ENCODE measurements around the gene CDKN1C.
A peak's percentile ranks its signal among the peaks of the same experiment; 100 is the strongest.

The CDKN1C gene

GRCh38 chr11:2891326-2892214, 6.0 kb upstream of the CDKN1C start:
- FAIRE-seq, result no peak
- DNase-seq (ENCODE audit: insufficient read length), result no peak

GRCh38 chr11:2890466-2891294, 5.1 kb upstream of the CDKN1C start:
- DNase-seq (ENCODE audit: insufficient read length) (no peak), FAIRE-seq (no peak)
- no peak for TF ChIP-seq POLR2AphosphoS5 (IDR thresholded peaks at IDR 0.05; ENCODE audit: low read depth, low read length)
- TF ChIP-seq TAF1 (IDR thresholded peaks at IDR 0.05; ENCODE audit: borderline replicate concordance, low read depth, low read length), result no peak
- no peak for TF ChIP-seq POLR2A (IDR thresholded peaks at IDR 0.05; ENCODE audit: low read depth, low read length)

More at GRCh38 chr11:2891326-2892214, 6.0 kb upstream of the CDKN1C start:
- no peak for TF ChIP-seq TAF1 (IDR thresholded peaks at IDR 0.05; ENCODE audit: borderline replicate concordance, low read depth, low read length)

GRCh38 chr11:2889362-2890273, 4.0 kb upstream of the CDKN1C start:
- no peak for FAIRE-seq

GRCh38 chr11:2888266-2888968, 2.8 kb upstream of the CDKN1C start:
- no peak for TF ChIP-seq POLR2A (IDR thresholded peaks at IDR 0.05; ENCODE audit: low read depth, low read length)
- TF ChIP-seq POLR2AphosphoS5 (IDR thresholded peaks at IDR 0.05; ENCODE audit: low read depth, low read length), result no peak
- TF ChIP-seq TAF1 (IDR thresholded peaks at IDR 0.05; ENCODE audit: borderline replicate concordance, low read depth, low read length), result no peak
- peak; percentile 72 for DNase-seq (ENCODE audit: insufficient read length)
- peak; percentile 97 for FAIRE-seq

More at GRCh38 chr11:2889362-2890273, 4.0 kb upstream of the CDKN1C start:
- no peak for DNase-seq (ENCODE audit: insufficient read length)
- TF ChIP-seq TAF1 (IDR thresholded peaks at IDR 0.05; ENCODE audit: borderline replicate concordance, low read depth, low read length) (no peak), POLR2A (IDR thresholded peaks at IDR 0.05; ENCODE audit: low read depth, low read length) (no peak), POLR2AphosphoS5 (IDR thresholded peaks at IDR 0.05; ENCODE audit: low read depth, low read length) (no peak)

- TF ChIP-seq POLR2A (IDR thresholded peaks at IDR 0.05; ENCODE audit: low read depth, low read length), result no peak
- no peak for TF ChIP-seq POLR2AphosphoS5 (IDR thresholded peaks at IDR 0.05; ENCODE audit: low read depth, low read length)
- TF ChIP-seq TAF1 (IDR thresholded peaks at IDR 0.05; ENCODE audit: borderline replicate concordance, low read depth, low read length), result no peak
- FAIRE-seq (no peak), DNase-seq (ENCODE audit: insufficient read length) (no peak)
These were observed 2.1 kb upstream of the CDKN1C start for GRCh38 chr11:2887515-2888195.

GRCh38 chr11:2886936-2887335, 1.4 kb upstream of the CDKN1C start:
- no peak for DNase-seq (ENCODE audit: insufficient read length)
- TF ChIP-seq TAF1 (IDR thresholded peaks at IDR 0.05; ENCODE audit: borderline replicate concordance, low read depth, low read length) (no peak), POLR2A (IDR thresholded peaks at IDR 0.05; ENCODE audit: low read depth, low read length) (no peak), POLR2AphosphoS5 (IDR thresholded peaks at IDR 0.05; ENCODE audit: low read depth, low read length) (no peak)
- no peak for FAIRE-seq

GRCh38 chr11:2886191-2886894, 768 bp upstream of the CDKN1C start:
- no peak for DNase-seq (ENCODE audit: insufficient read length)
- no peak for TF ChIP-seq POLR2A (IDR thresholded peaks at IDR 0.05; ENCODE audit: low read depth, low read length)
- TF ChIP-seq TAF1 (IDR thresholded peaks at IDR 0.05; ENCODE audit: borderline replicate concordance, low read depth, low read length), result no peak
- TF ChIP-seq POLR2AphosphoS5 (IDR thresholded peaks at IDR 0.05; ENCODE audit: low read depth, low read length), result no peak
- peak; percentile 14 for FAIRE-seq

GRCh38 chr11:2885017-2885677, 428 bp downstream of the CDKN1C start:
- no peak for FAIRE-seq
- no peak for DNase-seq (ENCODE audit: insufficient read length)
- TF ChIP-seq TAF1 (IDR thresholded peaks at IDR 0.05; ENCODE audit: borderline replicate concordance, low read depth, low read length) (no peak), POLR2A (IDR thresholded peaks at IDR 0.05; ENCODE audit: low read depth, low read length) (no peak), POLR2AphosphoS5 (IDR thresholded peaks at IDR 0.05; ENCODE audit: low read depth, low read length) (no peak)
